ELF-1 (cell line): ENCODE results near the gene POLR3E.
"Not testable (repeated sequence)": the region's sequence is repeated elsewhere in the genome, so short reads cannot be mapped to it uniquely, and the experiment has no call there.

Experiments used
- DNase-seq: peaks from one replicate; pipeline ENCODE4 v3.0.0-alpha.2; 2016; ENCODE audit warnings: low read depth, low spot score

Gene POLR3E

DNA sequence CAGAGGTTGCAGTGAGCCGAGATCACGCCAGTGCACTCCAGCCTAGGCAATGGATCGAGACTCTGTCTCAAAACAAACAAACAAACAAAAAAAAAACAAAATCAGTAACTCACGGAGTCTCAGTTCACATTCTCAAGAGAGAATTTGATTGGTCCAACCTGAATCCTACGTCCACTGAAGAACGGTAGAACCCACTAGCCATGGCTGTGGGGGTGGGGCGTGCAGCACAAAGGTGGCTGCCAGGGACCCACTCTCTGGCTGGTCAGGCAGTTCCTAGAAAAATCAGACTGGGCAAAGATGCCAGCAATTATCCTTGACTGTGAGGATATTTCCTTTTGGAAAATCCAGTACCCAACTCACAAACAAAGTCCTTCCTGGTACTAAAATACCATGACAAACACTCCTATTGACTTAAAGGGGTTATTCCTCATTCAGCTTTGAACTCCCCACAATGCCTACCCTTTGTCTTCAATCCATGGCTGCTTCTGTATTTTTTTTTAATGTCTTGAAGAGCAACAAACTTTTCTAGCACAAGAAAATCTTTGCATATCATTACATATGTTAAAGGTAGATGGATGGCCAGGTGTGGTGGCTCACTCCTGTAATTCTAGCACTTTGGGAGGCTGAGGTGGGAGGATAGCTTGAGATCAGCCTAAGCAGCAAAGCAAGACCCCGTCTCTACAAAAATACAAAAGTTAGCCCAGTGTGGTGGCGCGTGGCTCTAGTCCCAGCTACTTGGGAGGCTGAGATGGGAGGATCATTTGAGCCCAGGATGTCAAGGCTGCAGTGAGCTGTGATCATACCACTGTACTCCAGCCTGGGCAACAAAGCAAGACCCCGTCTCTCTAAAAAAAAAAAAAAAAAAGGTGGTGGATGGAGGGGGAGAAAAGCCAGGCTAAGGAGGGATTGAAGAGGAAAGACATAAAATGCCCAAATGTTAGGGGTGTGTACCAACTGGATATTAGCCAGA, 3.8 kb upstream of the POLR3E start:
- DNase-seq = no peak

DNA sequence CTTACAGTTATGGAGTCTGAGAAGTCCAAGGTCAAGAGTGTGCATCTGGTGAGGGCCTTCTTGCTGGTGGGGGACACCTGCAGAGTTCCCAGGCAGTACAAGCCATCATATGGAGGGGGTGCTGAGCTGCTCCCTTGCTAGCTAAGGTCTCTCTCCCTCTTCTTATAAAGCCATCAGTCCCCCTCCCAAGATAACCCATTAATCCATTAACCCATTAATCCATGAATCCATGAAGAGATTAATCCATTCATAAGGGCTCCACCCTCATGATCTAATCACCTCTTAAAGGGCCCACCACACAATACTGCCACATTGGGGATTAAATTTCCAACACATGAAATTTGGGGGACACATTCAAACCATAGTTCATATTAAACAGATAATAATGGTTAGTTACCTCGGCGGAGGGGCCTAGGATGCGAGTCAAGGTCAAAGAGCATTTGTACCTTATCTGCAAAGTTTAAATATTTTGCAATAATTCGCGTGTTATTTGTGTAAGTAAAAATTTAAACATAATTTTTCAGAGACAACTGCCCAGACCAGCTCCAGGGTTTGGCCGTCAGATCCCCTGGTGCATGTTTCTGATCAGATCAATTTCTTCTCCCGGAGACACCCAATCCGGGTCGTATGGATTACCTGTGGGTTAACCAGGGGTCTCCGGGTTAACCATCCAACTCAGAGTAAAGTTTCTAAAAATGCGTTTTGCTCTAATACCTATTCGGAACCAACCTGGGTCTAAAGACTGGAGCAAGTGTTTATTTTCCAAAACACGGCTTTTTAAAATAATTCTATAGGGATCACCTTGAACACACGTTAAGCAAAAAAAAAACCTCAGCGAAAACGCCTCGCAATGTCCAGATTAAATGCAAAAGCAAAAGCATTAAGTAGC, 740 bp upstream of the POLR3E start:
- DNase-seq = no peak

DNA sequence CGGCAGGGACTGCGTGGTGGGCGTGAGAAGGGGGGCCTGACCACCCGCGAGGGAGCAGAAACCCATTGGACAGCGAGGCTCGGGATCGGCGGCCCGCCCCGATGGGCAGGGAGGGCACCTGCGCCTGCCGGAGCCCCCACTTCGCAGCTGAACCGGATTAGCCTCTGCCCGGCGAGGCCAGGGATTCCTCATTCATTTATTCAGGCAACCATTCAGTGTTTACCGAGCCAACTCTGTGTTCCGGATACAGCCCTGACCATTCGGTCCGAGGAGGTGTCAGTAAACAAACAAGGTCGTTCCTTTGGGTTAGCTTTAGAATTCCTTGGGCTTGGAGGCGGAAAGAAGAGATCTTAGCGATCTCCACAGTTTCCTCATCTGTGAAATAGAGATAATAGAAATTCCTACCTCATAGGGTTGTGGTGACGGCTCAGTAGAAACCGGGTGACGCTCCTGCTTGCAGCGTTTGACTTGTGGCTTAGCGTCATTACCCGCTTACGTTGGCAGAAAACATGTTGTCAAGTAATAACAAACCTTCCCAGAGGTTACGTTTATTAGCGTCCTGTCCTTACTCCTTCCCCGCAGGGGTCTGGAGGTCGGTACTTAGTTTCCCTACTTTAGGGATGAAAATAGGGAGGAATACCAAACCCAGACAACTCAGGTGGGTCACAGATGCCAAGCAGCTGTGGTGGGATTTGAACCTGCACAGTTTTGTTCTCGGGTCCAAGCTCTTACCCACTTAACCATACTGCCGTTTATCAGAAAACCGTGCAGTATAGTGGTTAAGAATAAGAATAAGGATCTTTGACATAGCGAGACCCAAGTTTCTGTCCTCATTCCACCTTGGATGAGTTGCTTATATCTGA, 893 bp downstream of the POLR3E start:
- DNase-seq = peak; percentile 85

DNA sequence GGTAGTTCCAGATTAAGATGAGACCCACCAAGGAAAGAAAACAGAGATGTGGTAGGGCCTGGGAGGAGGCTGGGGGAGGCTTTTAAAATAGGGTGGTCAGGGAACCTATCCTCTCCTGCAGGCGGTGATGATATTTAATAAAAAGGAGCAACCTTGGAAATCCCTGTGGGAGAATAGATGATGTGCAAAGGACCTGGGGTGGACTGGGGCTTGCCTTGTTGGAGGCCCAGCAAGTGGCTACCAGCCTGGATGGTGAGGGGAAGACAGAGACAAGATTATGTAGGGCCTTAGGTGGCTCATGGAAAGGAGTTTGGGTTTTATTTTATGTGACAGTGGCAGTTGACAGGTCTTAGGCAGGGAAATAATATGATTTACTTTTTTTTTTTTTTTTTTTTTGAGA, 1.8 kb downstream of the POLR3E start:
- DNase-seq = no peak

DNA sequence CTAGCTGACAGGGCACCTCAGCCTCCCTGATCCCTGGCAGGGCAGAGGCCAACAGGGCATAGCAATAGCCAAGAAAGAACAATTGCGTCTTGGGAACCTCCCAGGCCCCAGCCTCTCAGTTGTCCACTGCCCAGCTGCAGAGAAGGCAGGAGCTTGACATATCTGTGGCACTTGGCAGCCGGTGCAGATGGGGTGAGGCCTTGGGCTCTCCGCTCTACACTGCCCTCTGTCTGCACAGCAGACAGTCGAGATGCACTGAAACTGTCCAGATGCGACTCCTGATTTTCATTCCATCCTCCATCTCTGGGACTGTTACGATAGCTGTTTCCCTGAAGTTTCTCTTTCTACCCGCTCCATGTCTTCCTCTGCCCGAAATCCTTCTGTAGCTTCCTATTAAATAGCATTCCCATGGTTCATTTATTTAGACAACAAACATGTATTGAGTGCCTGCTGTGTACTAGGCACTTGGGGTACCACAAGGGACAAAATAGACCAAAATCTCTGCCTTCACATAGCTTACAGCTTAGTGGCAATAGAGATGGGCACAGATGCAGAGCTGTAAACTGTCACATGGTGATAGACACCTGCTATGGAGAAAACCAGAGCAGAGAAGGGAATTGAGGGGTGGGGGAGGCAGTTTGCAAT, 3.3 kb downstream of the POLR3E start:
- peak; percentile 58 for DNase-seq

DNA sequence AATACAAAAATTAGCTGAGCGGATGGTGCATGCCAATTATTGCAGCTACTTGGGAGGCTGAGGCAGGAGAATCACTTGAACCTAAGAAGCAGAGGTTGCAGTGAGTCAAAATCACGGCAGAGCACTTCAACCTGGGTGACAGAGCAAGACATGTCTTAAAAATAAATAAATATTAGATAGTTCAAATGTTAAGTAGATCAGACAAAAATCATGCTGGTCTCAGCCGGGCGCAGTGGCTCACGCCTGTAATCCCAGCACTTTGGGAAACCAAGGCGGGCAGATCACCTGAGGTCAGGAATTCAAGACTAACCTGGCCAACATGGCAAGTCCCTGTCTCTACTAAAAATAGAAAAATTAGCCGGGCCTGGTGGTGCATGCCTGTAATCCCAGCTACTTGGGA, 4.2 kb downstream of the POLR3E start:
- DNase-seq = not testable (repeated sequence)

DNA sequence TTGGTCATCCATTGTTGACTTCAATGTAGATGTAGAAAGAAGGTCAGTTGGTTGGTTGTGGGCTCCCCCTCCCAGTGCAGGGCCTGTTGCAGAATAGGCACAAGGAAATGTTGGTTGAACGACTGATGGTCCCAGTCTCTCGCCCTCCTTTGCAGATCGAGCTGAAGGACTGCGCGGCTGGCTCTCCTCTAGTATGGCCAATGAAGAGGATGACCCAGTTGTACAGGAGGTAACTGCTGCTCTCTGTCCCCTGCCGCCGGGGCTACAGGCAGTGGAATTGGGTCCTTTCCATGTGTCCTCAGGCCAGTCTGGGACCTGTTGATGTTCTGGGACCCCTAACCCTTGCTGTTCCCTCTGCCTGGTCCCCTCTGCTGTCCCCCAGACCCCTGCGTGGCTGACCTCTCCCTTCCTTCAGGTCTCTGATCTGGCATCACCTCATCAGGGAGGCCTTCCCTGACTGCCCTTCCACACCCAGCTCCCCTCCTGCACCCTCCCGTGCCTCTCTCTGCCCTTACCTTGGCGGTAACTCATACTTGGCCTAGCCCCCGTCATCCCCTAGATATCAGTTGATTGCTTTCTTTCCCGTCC, 5.7 kb downstream of the POLR3E start:
- DNase-seq = no peak

DNA sequence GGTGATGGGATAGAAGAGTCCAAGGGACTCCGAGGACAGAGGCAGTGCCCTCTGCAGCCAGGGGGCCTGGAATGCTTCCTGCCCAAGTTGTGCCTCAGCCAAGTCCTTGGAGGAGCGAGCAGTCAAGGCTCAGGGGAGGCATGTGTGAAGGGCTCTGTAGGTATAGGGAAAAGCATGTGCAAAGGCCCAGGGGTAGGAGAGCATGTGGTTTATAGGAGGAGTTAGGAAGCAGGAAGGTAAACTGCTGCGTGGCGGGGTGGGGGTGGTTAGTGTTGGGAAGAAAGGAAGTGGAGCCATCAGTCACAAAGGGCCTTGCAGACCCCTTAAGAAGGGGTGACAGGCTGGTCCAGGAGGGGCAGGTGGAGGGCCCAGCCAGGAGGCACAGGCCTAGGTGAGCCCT, 7.2 kb downstream of the POLR3E start:
- DNase-seq = no peak

DNA sequence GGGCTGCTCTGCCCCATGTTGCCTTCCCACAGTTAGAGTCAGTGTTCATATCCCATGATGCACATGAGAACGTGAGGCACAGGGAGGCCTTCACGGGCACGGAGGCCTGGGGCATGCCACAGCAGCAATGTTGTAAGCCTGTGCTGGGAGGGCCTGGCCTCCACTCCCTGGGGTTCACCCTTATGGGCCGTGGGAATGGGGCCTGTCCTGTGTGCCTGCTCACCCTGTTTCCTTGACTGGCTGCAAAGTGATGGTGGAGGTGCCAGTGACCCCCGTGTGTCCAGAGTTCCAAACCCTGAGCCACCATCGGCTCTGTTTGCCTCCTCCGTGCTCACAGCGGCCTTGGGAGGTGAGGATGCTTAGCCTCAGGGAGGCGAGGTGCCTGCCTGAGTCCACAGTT, 9.6 kb downstream of the POLR3E start:
- DNase-seq = no peak

DNA sequence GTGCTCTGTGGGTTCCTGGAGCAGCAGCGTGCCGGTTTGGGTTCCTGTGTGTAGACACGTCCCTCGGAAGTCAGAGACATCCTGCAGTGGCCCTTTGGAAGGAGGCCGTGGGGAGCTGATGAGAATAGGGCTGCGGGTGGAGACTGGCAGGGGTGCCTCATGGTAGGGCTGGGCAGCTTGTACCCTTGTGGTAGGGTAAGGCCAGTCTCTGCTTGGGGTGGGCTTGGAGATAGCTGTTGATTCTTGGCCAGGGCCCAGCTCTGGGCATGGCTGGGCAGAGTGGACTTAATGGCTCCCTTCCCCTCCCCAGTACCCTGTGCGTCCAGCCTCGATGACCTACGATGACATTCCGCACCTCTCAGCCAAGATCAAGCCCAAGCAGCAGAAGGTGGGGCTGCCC, 10.6 kb downstream of the POLR3E start:
- DNase-seq = no peak

DNA sequence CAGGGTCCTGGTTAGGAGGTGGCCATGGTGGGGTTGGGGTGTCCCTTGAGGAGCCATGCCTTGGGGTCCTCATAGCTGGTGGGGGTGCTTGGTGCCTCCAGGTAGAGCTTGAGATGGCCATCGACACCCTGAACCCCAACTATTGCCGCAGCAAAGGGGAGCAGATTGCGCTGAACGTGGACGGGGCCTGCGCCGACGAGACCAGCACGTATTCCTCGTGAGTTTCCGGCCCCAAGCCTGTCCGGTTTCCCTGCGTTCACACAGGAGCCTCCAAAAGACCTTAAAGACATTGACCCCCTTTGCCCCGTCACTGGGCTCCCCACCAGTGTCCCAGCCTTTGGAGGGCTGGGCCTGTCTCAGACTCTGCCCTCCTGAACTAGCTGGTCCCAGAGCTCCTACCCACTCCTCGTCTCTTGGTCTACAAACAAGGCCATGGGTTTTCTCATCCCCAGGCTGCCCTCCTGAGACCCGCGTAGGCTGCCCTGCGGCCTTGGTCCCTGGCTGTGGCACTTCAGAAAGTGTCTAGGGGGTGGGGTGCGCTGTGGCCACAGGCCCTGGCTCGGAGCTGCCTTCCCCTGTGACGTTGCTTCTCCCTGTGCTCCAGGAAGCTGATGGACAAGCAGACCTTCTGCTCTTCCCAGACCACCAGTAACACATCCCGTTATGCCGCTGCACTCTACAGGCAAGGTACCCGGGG, 11.8 kb downstream of the POLR3E start:
- DNase-seq = no peak

DNA sequence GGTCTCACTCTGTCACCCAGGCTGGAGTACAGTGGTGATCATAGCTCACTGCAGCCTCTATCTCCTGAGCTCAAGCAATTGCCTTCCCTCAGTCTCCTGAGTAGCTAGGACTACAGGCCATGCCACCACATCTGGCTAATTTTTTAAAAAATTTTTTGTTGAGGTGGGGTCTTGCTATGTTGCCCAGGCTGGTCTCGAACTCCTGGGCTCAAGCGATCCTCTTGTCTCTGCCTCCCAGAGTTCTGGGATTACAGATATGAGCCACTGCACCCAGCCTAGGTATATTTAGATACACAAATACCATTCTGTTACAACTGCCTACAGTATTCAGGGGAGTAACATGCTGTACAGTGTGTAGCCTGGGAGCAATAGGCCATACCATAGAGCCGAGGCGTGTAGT, 14.3 kb downstream of the POLR3E start:
- DNase-seq = no peak

DNA sequence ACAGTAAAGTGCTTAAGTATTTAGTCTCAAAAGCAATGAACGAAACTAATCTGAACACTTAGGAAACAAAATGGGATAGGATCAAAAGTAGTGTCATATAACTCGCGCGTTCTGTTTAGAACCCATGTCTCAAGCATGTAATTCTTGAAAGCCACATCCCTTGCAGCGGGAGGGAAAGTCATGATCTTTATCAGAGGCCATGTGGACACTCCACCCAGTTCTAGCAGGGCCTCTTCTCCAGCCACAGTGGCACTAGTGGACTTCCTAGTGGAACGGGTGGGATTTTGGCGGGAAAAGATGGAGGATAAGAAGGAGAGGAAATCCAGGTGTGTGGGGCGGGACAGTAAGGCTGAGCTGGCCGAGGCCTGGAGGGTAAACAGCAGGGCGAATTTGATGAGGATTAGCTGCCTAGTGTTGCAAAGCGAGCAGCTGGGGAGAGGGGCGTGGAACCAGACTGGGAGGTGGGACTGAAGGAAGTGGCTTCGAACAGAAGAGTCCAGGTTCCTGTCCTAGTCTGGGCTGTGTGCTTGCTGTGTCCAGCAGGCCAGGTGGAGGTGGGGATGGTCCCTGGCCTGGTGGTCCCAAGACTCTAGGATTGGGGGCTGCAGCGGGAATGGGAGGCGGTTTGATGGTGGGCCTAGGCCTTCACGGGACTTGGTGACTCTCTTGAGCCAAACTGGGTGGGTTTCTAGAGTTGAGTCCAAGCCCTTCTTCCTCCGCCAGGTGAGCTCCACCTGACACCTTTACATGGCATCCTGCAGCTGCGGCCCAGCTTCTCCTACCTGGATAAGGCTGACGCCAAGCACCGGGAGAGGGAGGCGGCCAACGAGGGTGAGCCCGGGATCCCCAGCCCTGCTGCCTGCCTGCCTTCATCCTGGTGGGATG, 15.9 kb downstream of the POLR3E start:
- DNase-seq = peak; percentile 16

DNA sequence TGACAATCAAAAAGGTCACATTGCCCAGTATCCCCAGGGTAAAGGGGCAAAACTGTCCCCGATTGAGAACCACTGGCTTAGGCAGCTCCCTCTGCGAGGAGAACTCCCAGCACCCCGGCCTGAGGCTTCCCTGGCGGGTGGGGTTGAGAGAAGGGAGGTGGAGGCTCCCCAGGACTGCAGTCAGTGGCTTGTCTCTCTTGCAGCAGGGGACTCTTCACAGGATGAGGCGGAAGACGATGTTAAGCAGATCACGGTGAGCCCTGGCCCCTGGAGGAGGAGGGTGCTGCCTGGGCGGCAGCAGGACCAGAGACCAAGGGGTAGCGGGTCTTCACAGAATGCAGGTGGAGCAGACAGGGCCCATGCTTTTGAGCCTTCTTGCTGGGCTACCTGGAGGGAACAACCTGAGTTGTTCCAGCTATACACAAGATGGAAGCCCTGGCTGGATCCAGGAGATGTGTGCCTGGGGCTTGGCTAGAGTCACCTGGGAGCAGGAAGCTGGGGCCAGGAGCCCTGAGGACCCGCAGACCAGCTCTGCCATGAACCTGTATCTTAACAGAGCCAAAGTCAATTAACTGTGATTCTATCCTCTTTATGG, 16.8 kb downstream of the POLR3E start:
- DNase-seq = no peak

DNA sequence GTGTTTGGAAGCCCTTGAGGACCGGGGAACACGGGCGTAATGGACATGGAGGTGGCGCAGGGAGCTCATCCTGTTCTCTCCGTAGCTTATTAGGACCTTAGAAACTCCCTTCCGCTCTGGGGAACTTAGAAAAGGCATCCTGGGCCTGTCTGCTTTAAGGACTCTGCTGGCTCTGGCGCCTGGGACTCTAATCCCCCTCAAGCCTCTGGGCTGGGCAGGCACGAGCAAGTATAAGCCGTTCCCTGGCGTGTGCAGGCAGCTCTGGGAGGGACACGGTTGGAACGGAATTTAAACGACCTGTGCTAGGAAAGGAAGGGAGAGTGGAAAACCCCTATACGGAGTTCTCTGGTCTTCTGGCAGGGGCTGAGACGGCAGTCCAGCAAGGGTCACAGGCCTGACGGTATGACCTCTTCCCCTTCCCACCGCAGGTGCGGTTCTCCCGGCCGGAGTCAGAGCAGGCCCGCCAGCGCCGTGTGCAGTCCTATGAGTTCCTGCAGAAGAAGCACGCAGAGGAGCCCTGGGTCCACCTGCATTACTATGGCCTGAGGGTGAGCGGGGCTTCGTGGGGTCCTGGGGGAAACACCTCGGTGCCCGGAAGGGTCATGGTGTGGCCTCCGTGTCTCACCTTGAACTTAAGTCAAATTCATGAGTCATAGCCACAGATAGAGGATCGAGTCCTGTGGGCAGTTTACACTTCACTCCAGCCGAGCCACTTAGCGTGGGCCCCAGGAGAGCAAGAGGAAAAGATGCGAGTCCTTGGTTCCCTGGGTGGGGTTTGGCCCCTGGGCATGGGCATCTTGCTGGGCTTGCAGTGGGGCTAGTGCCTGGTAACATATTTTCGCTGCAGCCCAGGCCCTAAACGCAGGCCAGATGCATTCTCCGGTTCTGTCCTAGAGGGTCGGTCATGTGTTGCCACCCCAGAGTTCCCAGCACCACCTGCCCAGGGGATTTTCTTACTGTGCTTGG, 17.7 kb downstream of the POLR3E start:
- peak; percentile 42 for DNase-seq

DNA sequence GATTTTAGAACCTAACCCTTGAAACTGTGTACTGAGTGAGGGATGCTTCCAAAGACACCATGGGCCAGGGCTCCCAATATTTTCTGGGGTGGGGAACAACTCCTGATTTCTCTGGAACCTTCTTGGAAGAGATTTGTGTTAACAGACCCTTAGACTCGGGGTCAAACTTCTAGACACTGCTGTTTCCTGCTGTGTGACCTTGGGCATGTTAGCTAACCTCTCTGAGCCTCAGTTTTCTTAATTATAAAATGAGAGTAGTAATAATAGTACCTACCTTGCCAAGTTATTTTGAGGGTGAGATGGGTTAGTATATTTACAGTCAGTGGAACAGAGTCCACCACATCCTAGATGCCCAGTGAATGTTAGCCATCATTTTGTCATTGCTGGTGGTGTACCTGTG, 18.8 kb downstream of the POLR3E start:
- no peak for DNase-seq

DNA sequence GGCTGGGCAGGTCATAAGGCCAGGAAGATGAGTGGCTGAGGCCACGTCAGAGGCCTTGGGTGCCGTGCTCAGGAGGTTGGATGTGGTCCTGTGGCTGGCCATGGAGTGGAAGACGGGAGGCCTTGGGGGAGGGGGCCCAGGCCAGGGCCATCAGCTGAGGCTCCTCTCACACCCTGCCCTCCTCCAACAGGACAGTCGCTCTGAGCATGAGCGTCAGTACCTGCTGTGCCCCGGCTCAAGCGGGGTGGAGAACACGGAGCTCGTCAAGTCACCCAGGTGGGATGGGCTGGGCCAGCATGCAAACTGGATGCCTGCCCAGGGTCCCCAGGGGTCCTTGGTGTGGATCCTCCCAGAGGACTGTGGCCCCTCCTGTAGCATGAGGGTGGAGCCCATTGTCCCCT, 19.2 kb downstream of the POLR3E start:
- no peak for DNase-seq
